ENCODE data around the gene FUT8. TPM values are rescaled to one million over a fixed set of nuclear protein-coding genes. Genes with fewer than 3 reads are reported as not detected.

FUT8 gene
- total RNA-seq, 4 donors from 2014 or later: 7.9 to 27.5 (median 12.8) TPM

DNA sequence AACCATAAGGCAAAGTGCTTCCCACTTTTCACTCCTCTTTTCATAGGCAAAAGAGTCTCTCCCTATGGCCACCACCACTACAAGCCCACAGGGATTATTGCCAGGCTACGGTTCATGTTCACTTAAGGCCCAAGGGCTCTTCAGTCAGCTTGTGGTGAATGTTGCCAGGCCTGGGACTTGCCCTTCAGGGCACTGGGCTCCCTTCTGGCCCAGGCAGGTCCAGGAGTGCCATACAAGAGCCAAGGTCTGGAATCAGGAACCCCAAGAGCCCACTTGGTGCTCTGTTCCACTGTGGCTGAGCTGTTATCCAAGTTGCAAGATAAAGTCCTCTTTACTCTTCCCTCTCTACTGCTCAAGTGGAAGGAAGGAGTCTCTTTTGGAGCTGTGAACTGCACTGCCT lies 307.6 kb downstream of the FUT8 start:
- no peak for DNase-seq
- H3K36me3 ChIP-seq: no peaks in the 10 kb centered on the region
- 100% methylated on average over 1 of the region's 1 CpG; no CpG with 5 or more reads in 1 of the 2 donors for WGBS, 2 donors (ENCODE audit: low coverage in 1 of 2)
- H3K4me3 ChIP-seq: no peak overlapping the region
- H3K27me3 ChIP-seq: no peaks in the 10 kb centered on the region
- no peak overlapping the region for H3K27ac ChIP-seq
- H3K9me3 ChIP-seq: peaks cover 15 to 19% of the 10 kb centered on the region in 2 donors
- in situ Hi-C loops (cut with MboI; ENCODE audit: low pct_ligation_motif_present in 1 of 4, low pct_unique_long_range_greater_than_20kb in 1 of 4, low sequenced_read_pairs in 3 of 4) (no loop called here), intact Hi-C loops (cut with DNase I; ENCODE audit: low total_unique reads) (no loop called here)
- TF ChIP-seq POLR2AphosphoS5 (IDR thresholded peaks at IDR 0.05): no peak
- no peak for TF ChIP-seq EP300 (IDR thresholded peaks at IDR 0.05; ENCODE audit: low read depth)
- TF ChIP-seq POLR2A (IDR thresholded peaks at IDR 0.05): no peak
- TF ChIP-seq, protein P1, sequence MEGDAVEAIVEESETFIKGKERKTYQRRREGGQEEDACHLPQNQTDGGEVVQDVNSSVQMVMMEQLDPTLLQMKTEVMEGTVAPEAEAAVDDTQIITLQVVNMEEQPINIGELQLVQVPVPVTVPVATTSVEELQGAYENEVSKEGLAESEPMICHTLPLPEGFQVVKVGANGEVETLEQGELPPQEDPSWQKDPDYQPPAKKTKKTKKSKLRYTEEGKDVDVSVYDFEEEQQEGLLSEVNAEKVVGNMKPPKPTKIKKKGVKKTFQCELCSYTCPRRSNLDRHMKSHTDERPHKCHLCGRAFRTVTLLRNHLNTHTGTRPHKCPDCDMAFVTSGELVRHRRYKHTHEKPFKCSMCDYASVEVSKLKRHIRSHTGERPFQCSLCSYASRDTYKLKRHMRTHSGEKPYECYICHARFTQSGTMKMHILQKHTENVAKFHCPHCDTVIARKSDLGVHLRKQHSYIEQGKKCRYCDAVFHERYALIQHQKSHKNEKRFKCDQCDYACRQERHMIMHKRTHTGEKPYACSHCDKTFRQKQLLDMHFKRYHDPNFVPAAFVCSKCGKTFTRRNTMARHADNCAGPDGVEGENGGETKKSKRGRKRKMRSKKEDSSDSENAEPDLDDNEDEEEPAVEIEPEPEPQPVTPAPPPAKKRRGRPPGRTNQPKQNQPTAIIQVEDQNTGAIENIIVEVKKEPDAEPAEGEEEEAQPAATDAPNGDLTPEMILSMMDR (IDR thresholded peaks at IDR 0.05): no peak
- H3K4me1 ChIP-seq: no peaks in the 10 kb centered on the region

DNA sequence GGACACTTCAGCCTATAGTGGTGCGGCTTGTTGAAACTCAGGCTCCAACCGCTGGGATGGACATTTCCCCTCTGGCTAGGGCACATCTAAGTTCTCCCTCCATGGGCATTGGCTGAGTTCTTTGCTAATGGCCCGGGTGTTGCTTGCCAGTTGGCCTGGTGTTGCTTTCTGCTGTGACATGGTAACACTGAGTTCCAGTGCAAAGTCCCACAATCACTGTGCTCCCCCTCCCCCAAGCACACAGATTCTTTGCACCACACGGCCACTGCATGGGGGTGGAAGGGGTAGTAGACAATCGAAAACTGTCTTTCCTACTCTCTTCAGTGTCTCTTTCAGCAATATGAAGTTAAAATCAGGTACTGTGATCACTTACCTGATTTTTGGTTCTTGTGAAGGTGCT lies 308.2 kb downstream of the FUT8 start:
- no peak overlapping the region for H3K4me3 ChIP-seq
- no peak for DNase-seq

DNA sequence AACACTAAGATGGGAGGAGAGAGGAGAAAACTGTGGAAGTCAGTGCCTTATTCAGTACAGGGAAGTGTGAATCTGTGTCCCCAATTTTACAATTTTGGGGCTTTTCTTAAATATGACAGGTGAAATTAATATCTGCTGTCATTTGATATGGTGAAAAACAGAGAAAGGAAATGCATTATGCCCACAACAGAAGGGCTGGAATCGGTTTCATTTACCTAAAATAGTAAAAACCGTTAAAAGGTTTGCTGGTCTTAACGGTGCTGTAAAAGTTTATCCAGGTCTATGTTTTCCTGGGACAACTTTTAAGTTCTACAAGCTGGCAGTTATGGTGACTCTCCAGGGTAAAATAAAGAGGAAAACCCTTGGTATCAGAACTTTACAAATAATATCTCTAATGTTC lies 310.8 kb downstream of the FUT8 start:
- H3K9me3 ChIP-seq: peaks cover 6 to 8% of the 10 kb centered on the region in 2 donors
- 55 to 65% methylated on average over 3 of the region's 3 CpGs for whole genome bisulfite sequencing, 2 donors (ENCODE audit: low coverage in 1 of 2)
- DNase-seq: no peak
- intact Hi-C loops (cut with DNase I; ENCODE audit: low total_unique reads): no loop called here
- in situ Hi-C loops (cut with MboI; ENCODE audit: low pct_ligation_motif_present in 1 of 4, low pct_unique_long_range_greater_than_20kb in 1 of 4, low sequenced_read_pairs in 3 of 4): no loop called here
- peaks cover 0 to 2% (median 0%) of the 10 kb centered on the region in 4 donors for H3K4me1 ChIP-seq
- no peaks in the 10 kb centered on the region for H3K36me3 ChIP-seq
- no peak overlapping the region for H3K4me3 ChIP-seq
- no peak for TF ChIP-seq POLR2AphosphoS5 (IDR thresholded peaks at IDR 0.05)
- TF ChIP-seq, protein P1 (IDR thresholded peaks at IDR 0.05): no peak
- no peak for TF ChIP-seq POLR2A (IDR thresholded peaks at IDR 0.05)
- no peak for TF ChIP-seq EP300 (IDR thresholded peaks at IDR 0.05; ENCODE audit: low read depth)
- no peak overlapping the region for H3K27ac ChIP-seq
- H3K27me3 ChIP-seq: no peaks in the 10 kb centered on the region

More for the DNA sequence above, 308.2 kb downstream of the FUT8 start:
- Histone ChIP-seq H3K36me3 (no peaks in the 10 kb centered on the region), H3K9me3 (peaks cover 15 to 19% of the 10 kb centered on the region in 2 donors), H3K27ac (no peak overlapping the region), H3K4me1 (no peaks in the 10 kb centered on the region), H3K27me3 (no peaks in the 10 kb centered on the region)
- WGBS, 2 donors (ENCODE audit: low coverage in 1 of 2): 95 to 100% methylated on average over 1 to 5 of the region's 5 CpGs
- in situ Hi-C loops (cut with MboI; ENCODE audit: low pct_ligation_motif_present in 1 of 4, low pct_unique_long_range_greater_than_20kb in 1 of 4, low sequenced_read_pairs in 3 of 4) (no loop called here), intact Hi-C loops (cut with DNase I; ENCODE audit: low total_unique reads) (no loop called here)
- no peak for TF ChIP-seq POLR2AphosphoS5 (IDR thresholded peaks at IDR 0.05)
- no peak for TF ChIP-seq EP300 (IDR thresholded peaks at IDR 0.05; ENCODE audit: low read depth)
- TF ChIP-seq POLR2A (IDR thresholded peaks at IDR 0.05): no peak
- TF ChIP-seq, protein P1 (IDR thresholded peaks at IDR 0.05): no peak

DNA sequence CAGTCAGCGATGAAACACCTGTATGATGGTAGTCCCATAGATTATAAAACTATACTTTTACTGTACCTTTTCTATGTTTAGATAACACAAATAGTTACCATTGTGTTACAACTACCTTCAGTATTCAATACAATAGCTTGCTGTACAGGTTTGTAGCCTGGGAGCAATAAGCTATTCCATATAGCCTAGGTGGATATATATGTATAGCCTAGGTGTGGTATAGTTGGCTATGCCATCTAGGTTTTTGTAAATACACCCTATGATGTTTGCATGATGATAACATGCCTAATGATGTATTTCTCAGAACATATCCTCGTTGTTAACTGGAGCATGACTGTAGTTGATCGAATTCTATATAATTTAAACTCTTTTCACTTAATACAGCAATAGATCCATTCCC lies 316.1 kb downstream of the FUT8 start:
- TF ChIP-seq, protein P1 (IDR thresholded peaks at IDR 0.05): no peak
- no peak for TF ChIP-seq EP300 (IDR thresholded peaks at IDR 0.05; ENCODE audit: low read depth)
- TF ChIP-seq POLR2A (IDR thresholded peaks at IDR 0.05): no peak
- H3K27ac ChIP-seq: no peak overlapping the region
- DNase-seq: no peak
- H3K9me3 ChIP-seq: no peaks in the 10 kb centered on the region
- 91% methylated on average over 3 of the region's 3 CpGs for WGBS, 2 donors (ENCODE audit: low coverage in 1 of 2)
- intact Hi-C loops (cut with DNase I; ENCODE audit: low total_unique reads) (no loop called here), in situ Hi-C loops (cut with MboI; ENCODE audit: low pct_ligation_motif_present in 1 of 4, low pct_unique_long_range_greater_than_20kb in 1 of 4, low sequenced_read_pairs in 3 of 4) (no loop called here)
- H3K27me3 ChIP-seq: no peaks in the 10 kb centered on the region
- no peak overlapping the region for H3K4me3 ChIP-seq
- H3K36me3 ChIP-seq: no peaks in the 10 kb centered on the region
- peaks cover 0 to 14% (median 7%) of the 10 kb centered on the region in 4 donors for H3K4me1 ChIP-seq
